Stimulated activated naive CD8-positive, alpha-beta T cell treated with anti-CD3 and anti-CD28 coated beads, Interleukin-15, Interleukin-2, amounts not matched to agents 100 ng/mL and 50 ng/mL, for 24 hours (primary cell): Measurements from ENCODE around the gene NDUFC2.
"Not testable (repeated sequence)": the region's sequence is repeated elsewhere in the genome, so short reads cannot be mapped to it uniquely, and the experiment has no call there.

Experiments
- H3K27ac Mint-ChIP-seq: one replicate; pipeline ENCODE4 v1.8.0; 2021; ENCODE audit warnings: mild to moderate bottlenecking, mixed read lengths
- H3K27me3 Mint-ChIP-seq: one replicate; pipeline ENCODE4 v1.8.0; 2021; ENCODE audit warnings: mixed read lengths
- H3K36me3 Mint-ChIP-seq: one replicate; pipeline ENCODE4 v1.8.0; 2021; ENCODE audit warnings: low read depth, mixed read lengths
- H3K4me1 Mint-ChIP-seq: one replicate; pipeline ENCODE4 v1.8.0; 2021; ENCODE audit warnings: low read depth, mixed read lengths
- H3K4me3 Mint-ChIP-seq: one replicate; pipeline ENCODE4 v1.8.0; 2021; ENCODE audit warnings: mild to moderate bottlenecking, mixed read lengths
- H3K9me3 Mint-ChIP-seq: one replicate; pipeline ENCODE4 v1.8.0; 2021; ENCODE audit warnings: mixed read lengths

NDUFC2 gene

GRCh38 chr11:78069465-78069864, 10.2 kb downstream of the NDUFC2 start:
- H3K9me3 Mint-ChIP-seq = no peaks in the 10 kb centered on the region
- peaks cover 52% of the 10 kb centered on the region for H3K36me3 Mint-ChIP-seq
- no peak overlapping the region for H3K27ac Mint-ChIP-seq
- H3K27me3 Mint-ChIP-seq = no peaks in the 10 kb centered on the region
- no peak overlapping the region for H3K4me3 Mint-ChIP-seq
- H3K4me1 Mint-ChIP-seq = peaks cover 6% of the 10 kb centered on the region

GRCh38 chr11:78067704-78068103, 12.0 kb downstream of the NDUFC2 start:
- no peaks in the 10 kb centered on the region for H3K27me3 Mint-ChIP-seq
- H3K4me1 Mint-ChIP-seq = peaks cover 5% of the 10 kb centered on the region
- H3K36me3 Mint-ChIP-seq = peaks cover 48% of the 10 kb centered on the region
- no peaks in the 10 kb centered on the region for H3K9me3 Mint-ChIP-seq
- no peak overlapping the region for H3K4me3 Mint-ChIP-seq
- H3K27ac Mint-ChIP-seq = no peak overlapping the region

DNA sequence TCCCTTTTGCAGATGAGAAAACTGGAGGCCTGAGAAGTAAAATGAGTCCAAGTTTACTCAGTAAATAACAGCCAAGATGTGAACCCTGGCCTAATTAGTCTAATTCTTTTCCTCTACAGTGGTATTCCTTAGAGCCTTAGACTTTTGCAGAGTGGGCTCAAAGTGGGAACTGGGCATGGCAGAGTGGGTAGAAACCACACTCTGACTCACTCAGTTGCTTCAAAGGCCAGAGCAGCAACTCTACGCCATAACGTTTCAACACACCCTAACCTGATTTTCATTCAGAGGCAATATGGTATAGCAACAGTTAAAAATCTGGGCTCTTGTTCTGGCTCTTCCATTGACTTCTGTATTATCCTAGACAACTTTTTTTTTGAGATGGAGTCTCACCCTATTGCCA, 13.2 kb downstream of the NDUFC2 start:
- H3K9me3 Mint-ChIP-seq = no peaks in the 10 kb centered on the region
- H3K36me3 Mint-ChIP-seq = peaks cover 39% of the 10 kb centered on the region
- no peaks in the 10 kb centered on the region for H3K4me1 Mint-ChIP-seq
- no peak overlapping the region for H3K27ac Mint-ChIP-seq
- H3K4me3 Mint-ChIP-seq = no peak overlapping the region
- H3K27me3 Mint-ChIP-seq = no peaks in the 10 kb centered on the region

- Mint-ChIP-seq H3K36me3 (peaks cover 32% of the 10 kb centered on the region), H3K4me1 (no peaks in the 10 kb centered on the region), H3K27me3 (no peaks in the 10 kb centered on the region), H3K4me3 (no peak overlapping the region), H3K9me3 (no peaks in the 10 kb centered on the region), H3K27ac (no peak overlapping the region)
Observed at GRCh38 chr11:78065203-78065602, 14.5 kb downstream of the NDUFC2 start.

DNA sequence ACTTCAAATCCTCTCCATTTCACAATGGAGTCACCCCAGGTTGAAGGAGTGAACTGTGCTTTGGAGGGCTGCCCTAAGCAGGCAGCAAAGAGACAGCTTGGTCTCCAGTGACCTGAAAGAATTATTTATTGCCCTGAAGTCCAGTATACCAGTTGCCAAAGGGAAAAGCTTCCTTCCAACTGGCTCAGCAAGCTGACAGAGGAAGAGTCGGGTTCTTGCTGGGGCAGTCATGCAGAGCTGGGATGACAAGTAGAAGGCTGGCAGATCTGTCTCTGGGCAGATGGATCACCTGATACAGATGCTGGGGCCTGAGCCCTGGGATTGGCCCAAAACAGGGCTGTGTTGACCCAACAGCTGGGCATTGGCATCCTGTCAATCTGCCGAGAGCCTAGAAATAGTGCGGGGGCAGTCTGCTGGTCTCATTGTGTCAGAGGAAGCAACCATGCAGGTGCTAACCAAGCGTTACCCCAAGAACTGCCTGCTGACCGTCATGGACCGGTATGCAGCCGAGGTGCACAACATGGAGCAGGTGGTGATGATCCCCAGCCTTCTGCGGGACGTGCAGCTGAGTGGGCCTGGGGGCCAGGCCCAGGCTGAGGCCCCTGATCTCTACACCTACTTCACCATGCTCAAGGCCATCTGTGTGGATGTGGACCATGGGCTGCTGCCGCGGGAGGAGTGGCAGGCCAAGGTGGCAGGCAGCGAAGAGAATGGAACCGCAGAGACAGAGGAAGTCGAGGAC, 16.1 kb downstream of the NDUFC2 start, which contains the start of gene THRSP:
Gene THRSP, plus strand, starts transcription at position 422 of the 742 bp plus-strand sequence. Its CDS starts 21 bp downstream, at position 443.
- Mint-ChIP-seq H3K27ac (no peak within 1 kb of the TSS), H3K27me3 (no peaks in the 10 kb centered on the region), H3K4me1 (no peaks in the 10 kb centered on the region), H3K4me3 (no peak within 1 kb of the TSS), H3K36me3 (peaks cover 18% of the 10 kb centered on the region), H3K9me3 (no peaks in the 10 kb centered on the region)

GRCh38 chr11:78062671-78063070, 17.0 kb downstream of the NDUFC2 start:
- Mint-ChIP-seq H3K9me3 (no peaks in the 10 kb centered on the region), H3K27ac (no peak overlapping the region), H3K36me3 (peaks cover 12% of the 10 kb centered on the region), H3K4me3 (no peak overlapping the region), H3K27me3 (no peaks in the 10 kb centered on the region), H3K4me1 (no peaks in the 10 kb centered on the region)

DNA sequence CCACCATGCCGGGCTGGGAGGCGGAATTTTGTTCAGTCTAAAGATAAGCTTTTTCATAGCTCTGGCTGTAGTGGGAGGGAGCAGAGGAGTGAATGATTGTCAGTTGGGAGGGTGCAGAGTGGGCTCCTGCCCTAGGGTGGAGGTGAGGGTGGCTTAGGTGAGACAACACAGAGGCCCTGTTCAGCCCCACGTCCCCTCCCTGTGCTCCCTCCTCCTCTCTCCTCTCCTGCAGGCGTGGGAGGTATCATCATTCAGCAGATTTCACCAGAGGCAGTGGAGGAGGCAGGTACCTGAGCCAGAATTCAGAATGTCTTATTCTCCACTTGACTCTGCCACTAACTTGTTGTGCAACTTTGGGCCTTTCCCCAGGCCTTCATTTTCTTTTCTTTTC, 17.7 kb downstream of the NDUFC2 start:
- no peaks in the 10 kb centered on the region for H3K27me3 Mint-ChIP-seq
- peaks cover 7% of the 10 kb centered on the region for H3K36me3 Mint-ChIP-seq
- no peaks in the 10 kb centered on the region for H3K4me1 Mint-ChIP-seq
- H3K27ac Mint-ChIP-seq = no peak overlapping the region
- no peaks in the 10 kb centered on the region for H3K9me3 Mint-ChIP-seq
- H3K4me3 Mint-ChIP-seq = no peak overlapping the region

GRCh38 chr11:78061088-78061920, 18.4 kb downstream of the NDUFC2 start:
- Mint-ChIP-seq H3K4me3 (no peak overlapping the region), H3K27ac (no peak overlapping the region), H3K36me3 (peaks cover 4% of the 10 kb centered on the region), H3K27me3 (no peaks in the 10 kb centered on the region), H3K4me1 (no peaks in the 10 kb centered on the region), H3K9me3 (no peaks in the 10 kb centered on the region)

GRCh38 chr11:78060533-78060932, 19.1 kb downstream of the NDUFC2 start:
- no peaks in the 10 kb centered on the region for H3K9me3 Mint-ChIP-seq
- H3K27me3 Mint-ChIP-seq = no peaks in the 10 kb centered on the region
- no peaks in the 10 kb centered on the region for H3K4me1 Mint-ChIP-seq
- no peak overlapping the region for H3K27ac Mint-ChIP-seq
- no peak overlapping the region for H3K4me3 Mint-ChIP-seq
- H3K36me3 Mint-ChIP-seq = peaks cover 3% of the 10 kb centered on the region

GRCh38 chr11:78059749-78060328, 19.8 kb downstream of the NDUFC2 start:
- not testable (repeated sequence) for H3K9me3 Mint-ChIP-seq, H3K36me3 Mint-ChIP-seq, H3K27me3 Mint-ChIP-seq, H3K27ac Mint-ChIP-seq, H3K4me3 Mint-ChIP-seq, H3K4me1 Mint-ChIP-seq

DNA sequence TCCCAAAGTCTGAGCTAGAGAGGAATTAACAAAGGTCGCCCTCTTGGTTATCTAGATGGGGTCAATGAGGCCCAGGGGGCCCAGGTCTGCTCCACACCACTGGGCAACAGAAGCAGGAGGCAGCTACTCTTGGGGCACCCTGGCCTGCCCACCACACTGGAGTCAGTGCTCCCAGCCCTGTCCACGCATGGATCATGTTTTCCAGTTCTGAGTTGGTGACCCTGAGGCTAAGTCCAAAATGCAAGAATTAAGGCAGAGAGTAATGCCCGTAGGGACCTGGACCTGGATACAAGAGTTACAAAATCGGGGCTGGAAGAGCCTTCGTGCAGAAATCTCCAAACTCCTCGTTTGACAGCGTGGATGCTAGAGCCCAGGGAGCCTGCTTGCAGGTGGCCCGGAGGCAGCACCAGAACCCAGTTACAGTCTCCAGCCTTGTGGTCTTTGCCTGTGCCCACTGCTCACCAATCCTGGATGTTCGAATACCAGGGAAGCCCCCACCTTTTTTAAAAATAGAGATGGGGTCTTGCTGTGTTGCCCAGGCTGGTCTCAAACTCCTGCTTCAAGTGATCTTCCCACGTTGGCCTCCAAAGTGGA, 22.1 kb downstream of the NDUFC2 start:
- no peaks in the 10 kb centered on the region for H3K36me3 Mint-ChIP-seq
- H3K27ac Mint-ChIP-seq = no peak overlapping the region
- H3K27me3 Mint-ChIP-seq = no peaks in the 10 kb centered on the region
- no peaks in the 10 kb centered on the region for H3K4me1 Mint-ChIP-seq
- no peaks in the 10 kb centered on the region for H3K9me3 Mint-ChIP-seq
- no peak overlapping the region for H3K4me3 Mint-ChIP-seq

- Mint-ChIP-seq H3K9me3 (no peaks in the 10 kb centered on the region), H3K27ac (no peak overlapping the region)
Observed at GRCh38 chr11:78056093-78056492, 23.6 kb downstream of the NDUFC2 start.

GRCh38 chr11:78054971-78055370, 24.7 kb downstream of the NDUFC2 start:
- Mint-ChIP-seq H3K4me3 (no peak overlapping the region), H3K9me3 (no peaks in the 10 kb centered on the region), H3K36me3 (no peaks in the 10 kb centered on the region), H3K27me3 (no peaks in the 10 kb centered on the region), H3K4me1 (no peaks in the 10 kb centered on the region), H3K27ac (no peak overlapping the region)

More at GRCh38 chr11:78056093-78056492, 23.6 kb downstream of the NDUFC2 start:
- H3K36me3 Mint-ChIP-seq = no peaks in the 10 kb centered on the region
- H3K4me3 Mint-ChIP-seq = no peak overlapping the region
- no peaks in the 10 kb centered on the region for H3K4me1 Mint-ChIP-seq
- no peaks in the 10 kb centered on the region for H3K27me3 Mint-ChIP-seq

DNA sequence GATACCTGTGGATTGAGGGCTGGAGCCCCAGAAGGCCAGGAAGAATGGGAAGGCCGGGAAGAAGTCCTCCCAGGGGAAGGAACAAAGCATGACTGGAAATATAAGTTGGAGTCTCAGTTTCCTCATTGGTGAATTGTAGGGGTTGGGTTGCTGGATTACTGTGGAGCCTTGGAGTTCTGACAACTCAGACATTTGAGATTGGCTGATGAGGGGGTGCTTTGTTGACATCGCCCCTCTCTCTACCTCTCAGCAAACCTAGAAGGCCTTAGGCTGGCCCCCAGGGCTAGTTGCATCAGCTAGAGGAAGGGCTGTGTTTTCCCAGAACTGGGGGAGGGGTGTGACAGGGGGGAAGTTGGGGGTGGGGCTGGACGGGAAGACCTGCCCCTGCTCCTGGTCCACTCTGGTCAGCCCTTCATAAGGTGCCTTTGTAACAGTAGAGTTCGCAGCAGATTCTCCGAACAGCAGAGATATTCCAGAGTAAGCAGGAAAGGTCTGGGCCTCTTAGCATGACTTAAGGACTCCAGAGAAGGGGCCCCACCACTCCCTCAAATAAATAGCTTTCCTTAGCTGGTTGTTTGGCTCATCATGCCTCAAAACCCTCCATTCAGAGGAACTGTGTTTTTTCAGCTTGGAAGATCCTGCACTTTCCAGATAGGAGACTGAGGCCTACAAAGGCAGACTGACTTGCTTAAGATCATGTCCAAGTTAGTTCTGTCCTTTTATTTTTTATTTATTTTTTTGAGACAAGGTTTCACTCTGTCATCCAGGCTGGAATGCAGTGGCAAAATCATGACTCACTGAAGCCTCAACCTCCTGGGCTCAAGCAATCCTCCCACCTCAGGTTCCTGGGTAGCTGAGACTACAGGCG, 28.5 kb downstream of the NDUFC2 start:
- no peaks in the 10 kb centered on the region for H3K36me3 Mint-ChIP-seq
- H3K27ac Mint-ChIP-seq = peak overlapping the region; percentile 31
- no peaks in the 10 kb centered on the region for H3K27me3 Mint-ChIP-seq
- H3K9me3 Mint-ChIP-seq = no peaks in the 10 kb centered on the region
- no peak overlapping the region for H3K4me3 Mint-ChIP-seq
- H3K4me1 Mint-ChIP-seq = peaks cover 2% of the 10 kb centered on the region
